ENCODE results near the gene SOCS1.

Gene SOCS1

DNA sequence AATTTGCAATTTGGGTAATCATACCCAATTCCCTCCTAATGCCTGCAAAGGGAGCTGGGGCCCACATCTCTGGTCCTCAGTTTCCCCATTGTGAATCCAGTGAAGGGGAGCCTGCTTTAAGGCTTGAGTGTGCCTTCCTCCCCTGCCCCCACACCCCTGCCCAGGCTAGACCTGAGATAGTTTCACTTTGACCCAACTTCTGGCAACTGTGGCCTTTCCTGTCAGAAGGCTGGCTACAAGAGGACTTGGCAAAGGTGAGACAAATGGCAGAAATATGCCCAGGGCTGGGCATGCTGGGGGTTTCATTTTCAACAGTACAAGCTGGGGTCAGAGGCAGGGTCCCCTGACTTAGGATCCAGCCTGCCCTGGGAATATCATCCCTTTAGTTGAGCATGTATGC, 10.0 kb downstream of the SOCS1 start:
- no peak for DNase-seq
- no peak overlapping the region for H3K56ac ChIP-seq (ENCODE audit: low read length)
- H2BK15ac ChIP-seq (replicated peaks; ENCODE audit: low read depth), result no peak overlapping the region
- H4K8ac ChIP-seq (ENCODE audit: low read depth, low read length), result no peak overlapping the region
- H3K27me3 ChIP-seq (ENCODE audit: insufficient read depth, low read length, poor library complexity), result no peaks in the 10 kb centered on the region
- no peak overlapping the region for H3K4me2 ChIP-seq (ENCODE audit: low read length)
- no peak overlapping the region for H3K27ac ChIP-seq (ENCODE audit: low read depth, low read length)
- no peak overlapping the region for H3K4me3 ChIP-seq (ENCODE audit: low read length)
- H2AK5ac ChIP-seq (ENCODE audit: low read length), result no peak overlapping the region
- no peaks in the 10 kb centered on the region for H3K79me2 ChIP-seq (ENCODE audit: control insufficient read depth, insufficient read depth, low read length)
- no peak overlapping the region for H2BK120ac ChIP-seq (ENCODE audit: low read depth, low read length)
- H4K5ac ChIP-seq (ENCODE audit: low read length), result no peak overlapping the region
- no peak overlapping the region for H3K9ac ChIP-seq (ENCODE audit: low read length)
- H2BK5ac ChIP-seq (ENCODE audit: low read length), result no peak overlapping the region
- no peak overlapping the region for H3K23ac ChIP-seq (ENCODE audit: low read length)
- H3K18ac ChIP-seq (ENCODE audit: low read length), result no peak overlapping the region
- no peaks in the 10 kb centered on the region for H3K36me3 ChIP-seq (ENCODE audit: control insufficient read depth, insufficient read depth, low read length)
- no peaks in the 10 kb centered on the region for H3K4me1 ChIP-seq (ENCODE audit: control insufficient read depth, low read depth, low read length)
- H3K79me1 ChIP-seq (ENCODE audit: low read length), result no peaks in the 10 kb centered on the region
- H3K4ac ChIP-seq (ENCODE audit: low read depth, low read length), result no peak overlapping the region

DNA sequence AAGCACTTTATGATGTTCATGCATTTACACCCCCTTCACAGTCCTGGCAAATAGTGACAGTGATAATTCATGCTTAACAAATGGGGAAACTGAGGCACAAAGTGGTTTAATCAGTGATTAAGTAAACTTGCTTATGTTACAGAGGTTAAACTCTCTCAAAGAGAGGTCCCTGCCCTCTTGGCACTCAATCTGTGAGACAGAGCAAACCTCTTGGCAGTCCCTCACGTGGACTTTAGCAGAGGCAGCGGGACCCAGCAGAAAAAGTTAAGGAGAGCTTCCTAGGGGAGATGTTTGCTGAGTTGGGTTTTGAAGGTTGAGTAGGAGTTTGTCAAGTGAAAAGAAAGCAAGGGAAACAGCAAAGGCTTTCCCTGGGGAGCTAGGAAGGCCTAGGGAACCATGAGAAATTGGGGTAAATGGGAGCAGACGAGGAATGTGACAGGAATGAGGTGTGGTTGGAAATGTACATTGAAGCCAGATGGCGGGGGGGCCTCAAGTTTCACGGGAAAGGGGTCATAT, 10.7 kb downstream of the SOCS1 start:
- Histone ChIP-seq H4K5ac (ENCODE audit: low read length) (no peak overlapping the region), H3K4ac (ENCODE audit: low read depth, low read length) (no peak overlapping the region), H2BK120ac (ENCODE audit: low read depth, low read length) (no peak overlapping the region), H3K4me1 (ENCODE audit: control insufficient read depth, low read depth, low read length) (no peaks in the 10 kb centered on the region), H3K23ac (ENCODE audit: low read length) (no peak overlapping the region), H3K79me1 (ENCODE audit: low read length) (no peaks in the 10 kb centered on the region), H2BK5ac (ENCODE audit: low read length) (no peak overlapping the region), H2AK5ac (ENCODE audit: low read length) (no peak overlapping the region), H3K27me3 (ENCODE audit: insufficient read depth, low read length, poor library complexity) (no peaks in the 10 kb centered on the region), H3K9ac (ENCODE audit: low read length) (no peak overlapping the region), H3K4me2 (ENCODE audit: low read length) (no peak overlapping the region), H3K79me2 (ENCODE audit: control insufficient read depth, insufficient read depth, low read length) (no peaks in the 10 kb centered on the region), H4K8ac (ENCODE audit: low read depth, low read length) (no peak overlapping the region), H3K27ac (ENCODE audit: low read depth, low read length) (no peak overlapping the region), H2BK15ac (replicated peaks; ENCODE audit: low read depth) (no peak overlapping the region), H3K4me3 (ENCODE audit: low read length) (no peak overlapping the region), H3K18ac (ENCODE audit: low read length) (no peak overlapping the region), H3K56ac (ENCODE audit: low read length) (no peak overlapping the region), H3K36me3 (ENCODE audit: control insufficient read depth, insufficient read depth, low read length) (no peaks in the 10 kb centered on the region)
- no peak for DNase-seq
- no CpG with 5 or more reads among the region's 5 CpGs for WGBS (ENCODE audit: extremely low coverage, insufficient coverage, low lambda C conversion rate)

DNA sequence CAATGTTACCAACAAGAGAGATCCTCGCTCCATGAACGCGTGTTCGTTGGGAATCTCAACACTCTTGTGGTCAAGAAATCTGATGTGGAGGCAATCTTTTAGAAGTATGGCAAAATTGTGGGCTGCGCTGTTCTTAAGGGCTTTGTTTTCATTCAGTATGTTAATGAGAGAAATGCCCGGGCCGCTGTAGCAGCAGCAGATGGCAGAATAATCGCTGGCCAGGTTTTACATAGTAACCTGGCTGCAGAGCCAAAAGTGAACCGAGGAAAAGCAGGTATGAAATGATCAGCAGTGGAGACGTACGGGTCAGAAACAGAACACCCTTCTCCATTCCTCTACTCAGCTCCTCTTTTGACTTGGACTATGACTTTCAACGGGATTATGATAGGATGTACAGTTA, 13.3 kb downstream of the SOCS1 start:
- DNase-seq, result no peak
- H3K4me3 ChIP-seq (ENCODE audit: low read length), result no peak overlapping the region
- no peak overlapping the region for H3K4ac ChIP-seq (ENCODE audit: low read depth, low read length)
- H3K4me1 ChIP-seq (ENCODE audit: control insufficient read depth, low read depth, low read length), result no peaks in the 10 kb centered on the region
- H3K23ac ChIP-seq (ENCODE audit: low read length), result no peak overlapping the region
- H3K79me1 ChIP-seq (ENCODE audit: low read length), result no peaks in the 10 kb centered on the region
- WGBS (ENCODE audit: extremely low coverage, insufficient coverage, low lambda C conversion rate), result no CpG with 5 or more reads among the region's 12 CpGs
- H2BK120ac ChIP-seq (ENCODE audit: low read depth, low read length), result no peak overlapping the region
- H2AK5ac ChIP-seq (ENCODE audit: low read length), result no peak overlapping the region
- H3K27me3 ChIP-seq (ENCODE audit: insufficient read depth, low read length, poor library complexity), result no peaks in the 10 kb centered on the region
- no peak overlapping the region for H3K4me2 ChIP-seq (ENCODE audit: low read length)
- no peak overlapping the region for H3K56ac ChIP-seq (ENCODE audit: low read length)
- no peak overlapping the region for H4K8ac ChIP-seq (ENCODE audit: low read depth, low read length)
- H3K9ac ChIP-seq (ENCODE audit: low read length), result no peak overlapping the region
- no peak overlapping the region for H4K5ac ChIP-seq (ENCODE audit: low read length)
- H2BK15ac ChIP-seq (replicated peaks; ENCODE audit: low read depth), result no peak overlapping the region
- no peak overlapping the region for H2BK5ac ChIP-seq (ENCODE audit: low read length)
- no peaks in the 10 kb centered on the region for H3K79me2 ChIP-seq (ENCODE audit: control insufficient read depth, insufficient read depth, low read length)
- H3K36me3 ChIP-seq (ENCODE audit: control insufficient read depth, insufficient read depth, low read length), result no peaks in the 10 kb centered on the region
- no peak overlapping the region for H3K18ac ChIP-seq (ENCODE audit: low read length)
- H3K27ac ChIP-seq (ENCODE audit: low read depth, low read length), result no peak overlapping the region

DNA sequence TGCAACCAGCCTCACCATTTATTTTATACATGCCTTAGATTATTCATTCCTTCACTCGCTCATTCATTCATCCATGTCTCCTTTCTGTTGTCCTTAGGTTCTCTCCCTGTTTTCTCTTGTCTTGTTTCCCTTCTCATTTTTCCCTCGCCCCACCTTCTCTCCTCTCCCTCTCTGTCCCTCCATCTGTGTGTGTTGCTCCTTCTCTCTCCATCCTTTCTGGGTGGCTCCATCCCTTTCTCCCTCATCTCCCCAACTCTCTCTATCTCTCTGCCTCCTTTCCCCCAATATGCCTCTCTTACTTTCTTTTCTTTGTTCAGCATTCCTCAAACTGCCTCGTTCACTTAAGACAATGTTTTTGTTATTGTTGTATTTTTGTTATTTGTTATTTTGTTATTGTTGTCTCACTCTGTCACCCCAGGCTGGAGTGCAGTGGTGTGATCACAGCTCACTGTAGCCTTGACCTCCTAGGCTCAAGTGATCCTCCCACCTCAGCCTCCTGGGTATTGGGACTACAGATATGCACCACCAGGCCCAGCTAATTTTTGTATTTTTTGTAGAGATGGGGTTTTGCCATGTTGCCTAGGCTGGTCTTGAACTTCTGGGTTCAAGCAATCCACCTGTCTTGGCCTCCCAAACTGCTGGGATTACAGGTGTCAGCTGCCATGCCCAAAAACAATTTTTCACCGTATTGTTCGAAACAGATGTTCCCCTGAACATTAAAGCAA, 14.4 kb downstream of the SOCS1 start:
- no peak overlapping the region for H3K23ac ChIP-seq (ENCODE audit: low read length)
- no peak overlapping the region for H2BK15ac ChIP-seq (replicated peaks; ENCODE audit: low read depth)
- no peaks in the 10 kb centered on the region for H3K4me1 ChIP-seq (ENCODE audit: control insufficient read depth, low read depth, low read length)
- no peak overlapping the region for H3K27ac ChIP-seq (ENCODE audit: low read depth, low read length)
- no peak overlapping the region for H4K8ac ChIP-seq (ENCODE audit: low read depth, low read length)
- H2BK120ac ChIP-seq (ENCODE audit: low read depth, low read length), result no peak overlapping the region
- no CpG with 5 or more reads among the region's 5 CpGs for WGBS (ENCODE audit: extremely low coverage, insufficient coverage, low lambda C conversion rate)
- H4K5ac ChIP-seq (ENCODE audit: low read length), result no peak overlapping the region
- no peak for DNase-seq
- H3K56ac ChIP-seq (ENCODE audit: low read length), result no peak overlapping the region
- no peaks in the 10 kb centered on the region for H3K27me3 ChIP-seq (ENCODE audit: insufficient read depth, low read length, poor library complexity)
- no peak overlapping the region for H3K9ac ChIP-seq (ENCODE audit: low read length)
- no peaks in the 10 kb centered on the region for H3K36me3 ChIP-seq (ENCODE audit: control insufficient read depth, insufficient read depth, low read length)
- no peak overlapping the region for H2AK5ac ChIP-seq (ENCODE audit: low read length)
- H3K18ac ChIP-seq (ENCODE audit: low read length), result no peak overlapping the region
- no peak overlapping the region for H3K4ac ChIP-seq (ENCODE audit: low read depth, low read length)
- H3K79me1 ChIP-seq (ENCODE audit: low read length), result no peaks in the 10 kb centered on the region
- H3K79me2 ChIP-seq (ENCODE audit: control insufficient read depth, insufficient read depth, low read length), result no peaks in the 10 kb centered on the region
- H3K4me3 ChIP-seq (ENCODE audit: low read length), result no peak overlapping the region
- H2BK5ac ChIP-seq (ENCODE audit: low read length), result no peak overlapping the region
- H3K4me2 ChIP-seq (ENCODE audit: low read length), result no peak overlapping the region

DNA sequence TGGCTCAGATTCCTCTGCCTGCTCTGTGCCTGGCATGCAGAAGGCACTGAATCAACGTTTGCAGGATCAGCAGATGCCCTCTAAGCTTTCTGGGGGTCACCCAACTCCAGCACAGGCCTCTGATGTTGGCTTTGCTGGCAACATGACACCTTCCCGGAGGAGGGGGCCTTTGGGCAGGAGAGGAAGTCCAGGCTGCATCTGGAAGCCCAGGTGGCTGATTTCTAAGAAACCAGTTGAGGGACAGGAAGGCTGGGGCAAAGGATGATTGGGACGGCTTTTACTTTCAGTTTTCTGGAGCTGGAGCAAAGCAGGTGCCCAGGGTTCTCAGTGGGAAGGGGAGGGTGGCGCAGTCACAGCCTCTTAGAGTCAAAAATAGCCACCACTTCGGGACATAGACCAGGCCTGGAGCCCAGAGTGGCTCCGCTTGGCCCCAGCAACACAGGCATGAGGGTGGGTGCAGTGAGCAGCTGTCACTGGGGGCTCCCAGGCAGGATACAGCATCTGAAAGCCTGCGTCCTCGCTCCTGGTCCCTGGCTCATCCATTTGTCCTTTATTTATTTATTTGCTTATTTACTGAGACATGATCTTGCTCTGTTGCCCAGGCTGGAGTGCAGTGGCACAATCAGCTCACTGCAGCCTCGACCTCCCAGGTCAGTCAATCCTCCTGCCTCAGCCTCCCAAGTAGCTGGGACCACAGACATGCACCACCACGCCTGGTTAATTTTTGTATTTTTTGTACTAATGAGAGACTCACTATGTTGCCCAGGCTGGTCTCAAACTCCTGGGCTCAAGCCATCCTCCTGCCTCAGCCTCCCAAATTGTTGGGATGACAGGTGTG, 15.1 kb downstream of the SOCS1 start:
- H3K79me2 ChIP-seq (ENCODE audit: control insufficient read depth, insufficient read depth, low read length), result no peaks in the 10 kb centered on the region
- no peak overlapping the region for H3K4me2 ChIP-seq (ENCODE audit: low read length)
- H3K27ac ChIP-seq (ENCODE audit: low read depth, low read length), result no peak overlapping the region
- H2BK5ac ChIP-seq (ENCODE audit: low read length), result no peak overlapping the region
- no peak overlapping the region for H3K23ac ChIP-seq (ENCODE audit: low read length)
- no peak overlapping the region for H2BK120ac ChIP-seq (ENCODE audit: low read depth, low read length)
- no peaks in the 10 kb centered on the region for H3K79me1 ChIP-seq (ENCODE audit: low read length)
- H3K9ac ChIP-seq (ENCODE audit: low read length), result no peak overlapping the region
- no peak overlapping the region for H3K18ac ChIP-seq (ENCODE audit: low read length)
- no peak overlapping the region for H3K4me3 ChIP-seq (ENCODE audit: low read length)
- no peak overlapping the region for H4K8ac ChIP-seq (ENCODE audit: low read depth, low read length)
- DNase-seq, result no peak
- H2AK5ac ChIP-seq (ENCODE audit: low read length), result no peak overlapping the region
- H3K4me1 ChIP-seq (ENCODE audit: control insufficient read depth, low read depth, low read length), result no peaks in the 10 kb centered on the region
- H4K5ac ChIP-seq (ENCODE audit: low read length), result no peak overlapping the region
- no peaks in the 10 kb centered on the region for H3K36me3 ChIP-seq (ENCODE audit: control insufficient read depth, insufficient read depth, low read length)
- H3K27me3 ChIP-seq (ENCODE audit: insufficient read depth, low read length, poor library complexity), result no peaks in the 10 kb centered on the region
- H3K56ac ChIP-seq (ENCODE audit: low read length), result no peak overlapping the region
- no peak overlapping the region for H2BK15ac ChIP-seq (replicated peaks; ENCODE audit: low read depth)
- H3K4ac ChIP-seq (ENCODE audit: low read depth, low read length), result no peak overlapping the region
- no CpG with 5 or more reads among the region's 10 CpGs for whole genome bisulfite sequencing (ENCODE audit: extremely low coverage, insufficient coverage, low lambda C conversion rate)
